Measurements from ENCODE around the gene AFG3L2.
A peak's percentile ranks its signal among the peaks of the same experiment; 100 is the strongest.

Gene AFG3L2

GRCh38 chr18:12325726-12326245 lies 51.2 kb downstream of the AFG3L2 start:
- DNase-seq (ENCODE audit: low read depth in 3 of 3) = no peak

DNA sequence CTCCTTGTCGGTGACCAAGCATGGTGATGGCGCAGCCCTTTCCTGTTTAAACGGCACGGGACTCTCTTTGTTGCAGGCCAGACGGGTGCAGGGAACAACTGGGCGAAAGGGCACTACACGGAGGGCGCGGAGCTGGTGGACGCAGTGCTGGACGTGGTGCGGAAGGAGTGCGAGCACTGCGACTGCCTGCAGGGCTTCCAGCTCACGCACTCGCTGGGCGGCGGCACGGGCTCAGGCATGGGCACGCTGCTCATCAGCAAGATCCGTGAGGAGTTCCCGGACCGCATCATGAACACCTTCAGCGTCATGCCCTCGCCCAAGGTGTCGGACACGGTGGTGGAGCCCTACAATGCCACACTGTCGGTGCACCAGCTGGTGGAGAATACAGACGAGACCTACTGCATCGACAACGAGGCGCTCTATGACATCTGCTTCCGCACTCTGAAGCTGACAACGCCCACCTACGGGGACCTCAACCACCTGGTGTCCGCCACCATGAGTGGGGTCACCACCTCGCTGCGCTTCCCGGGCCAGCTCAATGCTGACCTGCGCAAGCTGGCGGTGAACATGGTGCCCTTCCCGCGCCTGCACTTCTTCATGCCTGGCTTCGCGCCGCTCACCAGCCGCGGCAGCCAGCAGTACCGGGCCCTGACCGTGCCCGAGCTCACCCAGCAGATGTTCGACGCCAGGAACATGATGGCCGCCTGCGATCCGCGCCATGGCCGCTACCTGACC lies 51.9 kb downstream of the AFG3L2 start:
- no peak for DNase-seq (ENCODE audit: low read depth in 3 of 3)

GRCh38 chr18:12321333-12321732 lies 55.7 kb downstream of the AFG3L2 start:
- DNase-seq (ENCODE audit: low read depth in 3 of 3) = no peak

DNA sequence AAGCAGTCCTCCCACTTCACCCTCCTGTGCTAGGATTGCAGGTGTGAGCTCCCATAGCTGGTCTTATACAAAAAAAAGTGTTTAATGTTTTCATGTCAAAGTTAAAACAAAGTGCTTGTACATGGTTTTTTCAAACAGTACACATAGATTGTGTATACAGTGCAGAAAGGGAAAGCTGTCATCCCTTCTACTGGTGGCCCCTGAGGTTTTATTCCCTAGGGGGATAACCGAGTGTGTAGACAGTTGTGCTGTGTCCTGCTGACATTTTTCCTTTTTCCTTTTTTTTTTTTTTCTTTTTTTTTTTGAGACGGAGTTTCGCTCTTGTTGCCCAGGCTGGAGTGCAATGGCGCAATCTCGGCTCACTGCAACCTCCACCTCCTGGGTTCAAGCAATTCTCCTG lies 58.2 kb downstream of the AFG3L2 start:
- DNase-seq (ENCODE audit: low read depth in 3 of 3) = no peak

GRCh38 chr18:12318334-12318697 lies 58.7 kb downstream of the AFG3L2 start:
- no peak for DNase-seq (ENCODE audit: low read depth in 3 of 3)

DNA sequence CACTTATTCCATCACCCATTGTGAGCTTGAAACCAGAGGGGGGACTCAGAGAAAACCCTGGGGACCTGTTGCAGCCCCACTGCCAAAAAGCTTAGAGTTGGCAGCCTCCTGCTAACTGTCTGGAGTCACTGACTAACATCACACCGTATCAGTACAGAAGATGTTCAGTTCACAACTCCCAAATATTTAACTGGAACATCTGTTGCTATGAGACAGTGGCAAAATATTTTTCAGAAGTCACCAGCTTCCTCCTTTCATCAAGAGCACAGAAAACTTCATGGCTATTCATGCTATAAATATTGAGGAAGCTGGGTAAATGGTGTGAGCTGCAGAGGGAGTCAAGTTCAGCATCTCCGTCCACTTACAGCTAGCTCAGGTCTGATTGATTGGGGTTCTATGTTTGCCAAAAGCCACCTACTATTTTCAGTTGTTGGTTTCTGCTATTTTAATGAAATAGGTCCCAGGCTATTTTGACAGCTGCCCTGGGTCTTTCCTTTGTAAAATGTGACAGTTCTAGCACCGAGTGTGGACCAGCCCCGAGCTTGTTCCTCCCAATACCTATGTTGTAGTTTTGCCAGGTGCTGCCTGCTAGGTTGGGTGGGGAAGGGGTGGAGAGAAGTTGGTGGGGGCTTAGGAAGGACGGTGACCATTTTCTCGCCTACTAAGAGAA lies 59.2 kb downstream of the AFG3L2 start:
- DNase-seq (ENCODE audit: low read depth in 3 of 3) = no peak

- DNase-seq (ENCODE audit: low read depth in 3 of 3) = no peak
Measured at GRCh38 chr18:12315911-12316310, 61.1 kb downstream of the AFG3L2 start.

GRCh38 chr18:12315490-12315889 lies 61.5 kb downstream of the AFG3L2 start:
- no peak for DNase-seq (ENCODE audit: low read depth in 3 of 3)

DNA sequence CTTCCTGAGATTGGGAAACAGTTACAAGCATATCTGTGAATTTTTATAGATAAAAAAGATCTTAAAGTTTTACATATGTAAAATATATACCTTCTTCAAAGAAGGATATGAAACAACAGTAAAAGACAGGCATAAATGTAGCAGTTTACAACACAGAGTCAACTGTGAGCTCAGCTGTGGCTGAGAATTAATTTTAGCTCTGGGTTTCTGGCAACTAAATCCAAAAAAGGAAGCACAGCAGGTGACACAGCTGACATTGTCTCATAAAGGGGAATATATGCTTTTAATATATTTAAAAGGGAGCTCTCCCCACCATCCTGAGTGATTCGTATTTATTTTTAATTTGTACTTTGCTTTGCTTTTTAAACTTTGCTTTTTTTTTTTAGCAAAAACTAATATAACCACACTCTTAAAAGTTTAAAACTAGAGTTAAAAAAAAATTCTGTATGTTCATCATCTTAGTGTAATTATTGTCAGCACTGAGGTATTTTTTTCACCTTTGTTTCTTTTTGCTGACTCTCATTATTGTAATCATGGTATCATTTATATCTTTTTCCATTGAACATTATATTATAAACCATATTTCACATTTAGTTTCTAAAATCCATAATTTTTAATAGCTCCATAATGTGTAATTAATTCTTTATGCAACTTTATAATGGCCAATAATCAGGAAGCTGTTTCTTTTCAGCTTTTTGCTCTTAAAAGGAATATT lies 62.3 kb downstream of the AFG3L2 start:
- no peak for DNase-seq (ENCODE audit: low read depth in 3 of 3)

GRCh38 chr18:12313530-12314245 lies 63.3 kb downstream of the AFG3L2 start:
- DNase-seq (ENCODE audit: low read depth in 3 of 3) = no peak

DNA sequence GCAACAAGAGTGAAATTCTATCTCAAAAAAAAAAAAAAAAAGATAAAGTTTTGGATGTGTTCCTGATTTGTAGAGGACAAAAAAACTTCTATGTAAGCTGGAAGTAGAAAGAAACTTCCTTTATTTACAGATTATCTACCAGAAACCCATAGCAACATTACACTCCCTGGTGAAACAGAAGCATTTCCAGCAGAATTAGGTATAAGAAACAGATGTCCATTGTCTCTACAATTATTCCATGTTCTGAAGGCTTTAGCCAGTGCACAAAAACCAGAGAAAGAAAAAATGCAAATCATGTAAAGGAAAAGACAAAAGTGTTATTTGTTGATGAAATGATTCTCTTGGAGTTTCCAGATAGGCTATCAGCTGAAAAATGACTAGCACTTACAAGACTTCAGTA lies 64.1 kb downstream of the AFG3L2 start:
- no peak for DNase-seq (ENCODE audit: low read depth in 3 of 3)

GRCh38 chr18:12310762-12311161 lies 66.3 kb downstream of the AFG3L2 start:
- DNase-seq (ENCODE audit: low read depth in 3 of 3) = no peak

- no peak for DNase-seq (ENCODE audit: low read depth in 3 of 3)
Measured at GRCh38 chr18:12309683-12310198, 67.3 kb downstream of the AFG3L2 start.

GRCh38 chr18:12308386-12309100 lies 68.5 kb downstream of the AFG3L2 start:
- DNase-seq (ENCODE audit: low read depth in 3 of 3) = peak in 1 of 3 donors; percentile 22

GRCh38 chr18:12307701-12308385 lies 69.2 kb downstream of the AFG3L2 start, which contains the start of gene TUBB6:
Gene TUBB6, plus strand, starts transcription at chr18:12308241. Its CDS starts 52 bp downstream, at chr18:12308293.
- peak in 2 of 3 donors; percentile 15 to 40 for DNase-seq (ENCODE audit: low read depth in 3 of 3)

- DNase-seq (ENCODE audit: low read depth in 3 of 3) = no peak
Measured at GRCh38 chr18:12306752-12307700, 70.0 kb downstream of the AFG3L2 start.

- DNase-seq (ENCODE audit: low read depth in 3 of 3) = no peak
Measured at GRCh38 chr18:12305930-12306629, 70.9 kb downstream of the AFG3L2 start.

DNA sequence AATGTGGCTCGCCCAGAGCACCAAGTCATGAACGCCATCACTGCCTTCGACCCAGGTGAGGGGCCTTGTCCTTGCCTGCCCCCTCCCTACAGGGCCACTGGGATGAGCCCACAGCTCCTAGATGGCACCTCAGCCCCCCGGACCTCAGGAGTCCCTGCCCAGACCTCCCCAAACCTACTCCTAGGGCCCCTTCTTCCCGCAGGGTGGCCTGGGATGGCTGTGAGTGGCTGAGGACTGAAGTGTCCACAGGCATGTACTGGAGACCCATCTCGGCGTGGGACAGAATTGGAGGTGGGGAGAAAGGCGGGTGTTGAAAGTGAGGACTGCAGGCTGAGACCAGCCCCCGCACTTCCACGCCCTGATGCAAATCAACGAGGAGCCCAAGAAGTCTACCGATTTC lies 71.8 kb downstream of the AFG3L2 start:
- no peak for DNase-seq (ENCODE audit: low read depth in 3 of 3)

All from stimulated activated CD4-positive, alpha-beta T cell treated with anti-CD3 and anti-CD28 coated beads, TNF-alpha, amount 100 ng/mL, for 48 hours (primary cell).